ENCODE measurements around the gene SPRYD4. TPM values are rescaled to one million over a fixed set of nuclear protein-coding genes. Genes with fewer than 3 reads are reported as not detected.

The SPRYD4 gene
- total RNA-seq, 1 donor from 2014 or later, result 2.0 TPM

DNA sequence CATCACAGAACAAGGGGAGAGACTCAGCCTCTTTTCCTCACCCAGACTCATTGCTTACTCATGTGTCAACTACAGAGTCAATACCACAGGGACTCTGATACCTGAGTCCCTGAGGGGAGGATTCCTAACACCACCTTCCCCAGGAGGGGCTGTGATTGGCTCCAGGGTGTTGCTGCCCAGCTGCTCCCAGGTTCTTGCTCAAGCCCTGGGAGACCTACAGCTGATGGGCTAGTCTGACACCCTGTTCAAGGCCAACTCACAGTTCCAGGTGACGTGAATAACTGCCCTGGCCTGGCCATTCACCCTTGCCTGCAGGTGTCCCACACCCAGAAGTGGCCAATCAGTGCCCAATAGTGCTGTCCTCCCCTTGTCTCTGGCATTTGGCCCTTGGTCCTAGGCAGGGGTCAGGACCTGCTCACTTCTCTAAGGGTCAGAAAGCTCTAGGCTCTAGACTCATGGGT, 8.6 kb downstream of the SPRYD4 start:
- Histone ChIP-seq H2AFZ (ENCODE audit: low read depth, low read length) (no peak overlapping the region), H3K27ac (ENCODE audit: low read depth, low read length) (no peak overlapping the region), H3K4me1 (ENCODE audit: insufficient read depth, low read length) (no peaks in the 10 kb centered on the region), H3K27me3 (ENCODE audit: insufficient read depth, low read length) (no peaks in the 10 kb centered on the region), H3K79me2 (ENCODE audit: insufficient read depth, low read length) (peaks cover 7% of the 10 kb centered on the region), H3K36me3 (ENCODE audit: insufficient read depth, low read length) (no peaks in the 10 kb centered on the region), H3K9me3 (ENCODE audit: insufficient read depth, low read depth, low read length) (no peaks in the 10 kb centered on the region), H3K4me3 (ENCODE audit: insufficient read depth, low read depth, low read length) (no peak overlapping the region), H3K4me2 (ENCODE audit: low read length) (no peak overlapping the region), H3K9ac (ENCODE audit: low read length) (no peak overlapping the region), H4K20me1 (ENCODE audit: insufficient read depth, low read length) (peaks cover 10% of the 10 kb centered on the region)
- Mint-ChIP-seq H3K36me3 (ENCODE audit: low read depth, unreplicated experiment) (peaks cover 3% of the 10 kb centered on the region), H3K4me1 (ENCODE audit: low read depth, unreplicated experiment) (peaks cover 8% of the 10 kb centered on the region), H3K27me3 (ENCODE audit: low read depth, unreplicated experiment) (no peaks in the 10 kb centered on the region), H3K9me3 (ENCODE audit: unreplicated experiment) (no peaks in the 10 kb centered on the region), H3K27ac (ENCODE audit: unreplicated experiment) (no peak overlapping the region), H3K4me3 (ENCODE audit: unreplicated experiment) (no peak overlapping the region)
- DNase-seq (ENCODE audit: low read depth) (no peak), FAIRE-seq (no peak)
- TF ChIP-seq EZH2 (IDR thresholded peaks at IDR 0.05; ENCODE audit: insufficient read depth, low read length), result no peak
- TF ChIP-seq, protein P1, sequence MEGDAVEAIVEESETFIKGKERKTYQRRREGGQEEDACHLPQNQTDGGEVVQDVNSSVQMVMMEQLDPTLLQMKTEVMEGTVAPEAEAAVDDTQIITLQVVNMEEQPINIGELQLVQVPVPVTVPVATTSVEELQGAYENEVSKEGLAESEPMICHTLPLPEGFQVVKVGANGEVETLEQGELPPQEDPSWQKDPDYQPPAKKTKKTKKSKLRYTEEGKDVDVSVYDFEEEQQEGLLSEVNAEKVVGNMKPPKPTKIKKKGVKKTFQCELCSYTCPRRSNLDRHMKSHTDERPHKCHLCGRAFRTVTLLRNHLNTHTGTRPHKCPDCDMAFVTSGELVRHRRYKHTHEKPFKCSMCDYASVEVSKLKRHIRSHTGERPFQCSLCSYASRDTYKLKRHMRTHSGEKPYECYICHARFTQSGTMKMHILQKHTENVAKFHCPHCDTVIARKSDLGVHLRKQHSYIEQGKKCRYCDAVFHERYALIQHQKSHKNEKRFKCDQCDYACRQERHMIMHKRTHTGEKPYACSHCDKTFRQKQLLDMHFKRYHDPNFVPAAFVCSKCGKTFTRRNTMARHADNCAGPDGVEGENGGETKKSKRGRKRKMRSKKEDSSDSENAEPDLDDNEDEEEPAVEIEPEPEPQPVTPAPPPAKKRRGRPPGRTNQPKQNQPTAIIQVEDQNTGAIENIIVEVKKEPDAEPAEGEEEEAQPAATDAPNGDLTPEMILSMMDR (IDR thresholded peaks at IDR 0.05; ENCODE audit: insufficient read depth, low read depth, low read length), result no peak

DNA sequence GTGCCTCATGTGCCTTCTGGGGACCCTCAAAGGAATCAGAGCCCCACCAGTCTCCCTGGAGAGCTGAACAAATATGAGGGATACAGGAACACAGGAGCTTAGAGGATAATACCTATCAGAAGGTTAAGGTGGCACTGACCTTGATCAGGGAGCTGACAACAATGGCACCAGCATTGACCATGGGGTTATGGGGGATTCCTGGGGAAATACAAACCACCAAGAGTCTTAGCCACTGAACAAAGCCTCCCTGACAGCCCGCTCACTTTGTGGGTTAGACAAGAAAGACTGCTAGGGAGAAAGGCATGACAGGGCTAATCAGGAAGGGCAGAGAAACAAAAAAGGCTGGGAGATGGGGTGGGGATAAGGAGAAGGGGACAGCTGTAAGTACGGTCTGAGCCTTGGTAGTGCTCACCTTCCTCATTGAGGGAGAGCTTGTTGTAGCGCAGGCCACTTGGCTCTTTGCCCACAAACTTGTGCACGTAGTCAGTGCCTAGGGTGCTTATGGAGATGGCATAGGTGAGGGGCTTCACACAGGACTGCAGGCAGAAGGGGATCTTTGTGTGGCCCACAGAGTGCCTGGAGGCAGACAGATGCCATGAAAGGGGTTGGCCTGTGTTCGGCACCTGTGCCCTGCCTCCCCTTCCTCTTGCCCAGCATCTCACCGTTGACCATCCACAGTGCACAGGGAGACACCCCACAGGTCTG, 9.3 kb downstream of the SPRYD4 start:
- H4K20me1 ChIP-seq (ENCODE audit: insufficient read depth, low read length), result peaks cover 10% of the 10 kb centered on the region
- FAIRE-seq (no peak), DNase-seq (ENCODE audit: low read depth) (no peak)
- H3K9ac ChIP-seq (ENCODE audit: low read length), result no peak overlapping the region
- no peaks in the 10 kb centered on the region for H3K27me3 ChIP-seq (ENCODE audit: insufficient read depth, low read length)
- H3K36me3 Mint-ChIP-seq (ENCODE audit: low read depth, unreplicated experiment), result peaks cover 3% of the 10 kb centered on the region
- no peaks in the 10 kb centered on the region for H3K4me1 ChIP-seq (ENCODE audit: insufficient read depth, low read length)
- H3K4me3 Mint-ChIP-seq (ENCODE audit: unreplicated experiment), result no peak overlapping the region
- H3K9me3 Mint-ChIP-seq (ENCODE audit: unreplicated experiment), result no peaks in the 10 kb centered on the region
- H3K4me3 ChIP-seq (ENCODE audit: insufficient read depth, low read depth, low read length), result no peak overlapping the region
- no peak overlapping the region for H3K27ac Mint-ChIP-seq (ENCODE audit: unreplicated experiment)
- H3K36me3 ChIP-seq (ENCODE audit: insufficient read depth, low read length), result no peaks in the 10 kb centered on the region
- H3K27ac ChIP-seq (ENCODE audit: low read depth, low read length), result no peak overlapping the region
- TF ChIP-seq, protein P1 (IDR thresholded peaks at IDR 0.05; ENCODE audit: insufficient read depth, low read depth, low read length), result no peak
- no peaks in the 10 kb centered on the region for H3K9me3 ChIP-seq (ENCODE audit: insufficient read depth, low read depth, low read length)
- peaks cover 6% of the 10 kb centered on the region for H3K4me1 Mint-ChIP-seq (ENCODE audit: low read depth, unreplicated experiment)
- peaks cover 5% of the 10 kb centered on the region for H3K79me2 ChIP-seq (ENCODE audit: insufficient read depth, low read length)
- H3K27me3 Mint-ChIP-seq (ENCODE audit: low read depth, unreplicated experiment), result no peaks in the 10 kb centered on the region
- H3K4me2 ChIP-seq (ENCODE audit: low read length), result no peak overlapping the region
- no peak overlapping the region for H2AFZ ChIP-seq (ENCODE audit: low read depth, low read length)

DNA sequence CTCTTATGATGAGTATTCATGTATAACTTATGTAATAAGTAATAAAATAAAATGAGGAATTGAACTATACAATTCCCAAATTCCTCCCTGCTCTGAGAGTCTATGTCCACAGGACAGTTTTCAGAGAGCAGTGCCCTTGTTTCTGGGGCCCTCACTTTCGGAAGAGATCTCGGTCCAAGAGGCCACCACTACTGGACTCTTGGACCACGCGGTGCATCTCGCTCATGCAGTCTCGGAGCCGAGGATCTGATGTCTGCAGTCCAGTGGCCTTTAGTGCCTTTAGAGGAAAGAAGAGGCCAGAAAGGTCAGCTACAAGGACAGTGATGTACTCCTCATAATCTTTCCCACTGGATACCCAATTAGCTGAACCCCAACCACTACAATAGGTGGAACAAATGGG, 11.2 kb downstream of the SPRYD4 start:
- H3K4me1 ChIP-seq (ENCODE audit: insufficient read depth, low read length), result no peaks in the 10 kb centered on the region
- TF ChIP-seq, protein P1 (IDR thresholded peaks at IDR 0.05; ENCODE audit: insufficient read depth, low read depth, low read length), result no peak
- no peak for TF ChIP-seq EZH2 (IDR thresholded peaks at IDR 0.05; ENCODE audit: insufficient read depth, low read length)

More for the DNA sequence above, 11.2 kb downstream of the SPRYD4 start:
- Histone ChIP-seq H3K27ac (ENCODE audit: low read depth, low read length) (no peak overlapping the region), H3K9ac (ENCODE audit: low read length) (no peak overlapping the region), H3K4me2 (ENCODE audit: low read length) (no peak overlapping the region), H3K4me3 (ENCODE audit: insufficient read depth, low read depth, low read length) (no peak overlapping the region), H3K79me2 (ENCODE audit: insufficient read depth, low read length) (peaks cover 5% of the 10 kb centered on the region), H3K36me3 (ENCODE audit: insufficient read depth, low read length) (no peaks in the 10 kb centered on the region), H3K27me3 (ENCODE audit: insufficient read depth, low read length) (no peaks in the 10 kb centered on the region), H4K20me1 (ENCODE audit: insufficient read depth, low read length) (peaks cover 10% of the 10 kb centered on the region), H3K9me3 (ENCODE audit: insufficient read depth, low read depth, low read length) (no peaks in the 10 kb centered on the region), H2AFZ (ENCODE audit: low read depth, low read length) (no peak overlapping the region)
- Mint-ChIP-seq H3K27me3 (ENCODE audit: low read depth, unreplicated experiment) (no peaks in the 10 kb centered on the region), H3K4me3 (ENCODE audit: unreplicated experiment) (no peak overlapping the region), H3K9me3 (ENCODE audit: unreplicated experiment) (no peaks in the 10 kb centered on the region), H3K4me1 (ENCODE audit: low read depth, unreplicated experiment) (peaks cover 6% of the 10 kb centered on the region), H3K27ac (ENCODE audit: unreplicated experiment) (no peak overlapping the region), H3K36me3 (ENCODE audit: low read depth, unreplicated experiment) (no peaks in the 10 kb centered on the region)
- DNase-seq (ENCODE audit: low read depth) (no peak), FAIRE-seq (no peak)
